ENCODE data around the gene SRRT.

The SRRT gene, protein sequence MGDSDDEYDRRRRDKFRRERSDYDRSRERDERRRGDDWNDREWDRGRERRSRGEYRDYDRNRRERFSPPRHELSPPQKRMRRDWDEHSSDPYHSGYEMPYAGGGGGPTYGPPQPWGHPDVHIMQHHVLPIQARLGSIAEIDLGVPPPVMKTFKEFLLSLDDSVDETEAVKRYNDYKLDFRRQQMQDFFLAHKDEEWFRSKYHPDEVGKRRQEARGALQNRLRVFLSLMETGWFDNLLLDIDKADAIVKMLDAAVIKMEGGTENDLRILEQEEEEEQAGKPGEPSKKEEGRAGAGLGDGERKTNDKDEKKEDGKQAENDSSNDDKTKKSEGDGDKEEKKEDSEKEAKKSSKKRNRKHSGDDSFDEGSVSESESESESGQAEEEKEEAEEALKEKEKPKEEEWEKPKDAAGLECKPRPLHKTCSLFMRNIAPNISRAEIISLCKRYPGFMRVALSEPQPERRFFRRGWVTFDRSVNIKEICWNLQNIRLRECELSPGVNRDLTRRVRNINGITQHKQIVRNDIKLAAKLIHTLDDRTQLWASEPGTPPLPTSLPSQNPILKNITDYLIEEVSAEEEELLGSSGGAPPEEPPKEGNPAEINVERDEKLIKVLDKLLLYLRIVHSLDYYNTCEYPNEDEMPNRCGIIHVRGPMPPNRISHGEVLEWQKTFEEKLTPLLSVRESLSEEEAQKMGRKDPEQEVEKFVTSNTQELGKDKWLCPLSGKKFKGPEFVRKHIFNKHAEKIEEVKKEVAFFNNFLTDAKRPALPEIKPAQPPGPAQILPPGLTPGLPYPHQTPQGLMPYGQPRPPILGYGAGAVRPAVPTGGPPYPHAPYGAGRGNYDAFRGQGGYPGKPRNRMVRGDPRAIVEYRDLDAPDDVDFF

DNA sequence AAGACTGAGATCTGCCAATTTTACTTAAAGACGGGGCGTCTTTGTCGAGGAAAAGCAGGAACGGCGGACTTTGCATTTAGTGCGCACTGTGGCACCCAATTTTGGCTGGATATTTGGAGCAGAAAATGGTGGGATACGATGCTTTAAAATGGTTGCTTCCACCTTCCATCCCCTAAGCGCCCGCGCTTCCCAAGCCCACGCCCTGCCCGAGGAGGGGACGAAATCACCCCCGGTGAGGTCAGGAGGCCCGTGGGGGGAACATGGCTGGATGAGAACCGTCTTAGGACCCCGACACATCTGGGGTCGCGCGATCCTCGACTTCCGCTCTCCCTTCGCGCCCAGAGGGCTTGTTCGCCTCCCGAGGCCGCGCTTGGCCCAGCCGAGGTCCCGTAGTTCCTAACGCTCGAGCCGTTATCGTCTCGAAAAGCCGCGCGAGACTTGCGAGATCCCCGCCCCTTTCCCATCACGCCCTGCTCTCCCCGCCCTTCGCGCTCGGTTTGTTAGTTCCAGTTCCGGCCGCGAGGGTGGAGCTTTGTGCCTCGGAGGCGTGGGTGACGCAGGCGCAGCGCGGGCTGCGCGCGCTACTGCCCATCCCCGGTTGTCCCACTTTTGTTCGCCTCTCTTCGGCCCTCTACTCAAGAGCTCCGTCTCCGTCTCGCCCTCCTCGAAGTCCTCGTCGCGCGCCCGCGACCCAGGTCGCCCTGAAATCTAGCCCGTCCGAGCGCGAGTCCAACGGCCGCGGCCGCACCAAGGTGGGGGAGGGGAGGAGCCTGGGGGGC lies at the start of gene SRRT:
Gene SRRT, plus strand, starts transcription at position 527 of the 779 bp plus-strand sequence. CDS start 488 bp downstream, outside the sequence.
- DNase-seq (ENCODE audit: low read depth in 2 of 2) = peak; percentile 95 to 98

DNA sequence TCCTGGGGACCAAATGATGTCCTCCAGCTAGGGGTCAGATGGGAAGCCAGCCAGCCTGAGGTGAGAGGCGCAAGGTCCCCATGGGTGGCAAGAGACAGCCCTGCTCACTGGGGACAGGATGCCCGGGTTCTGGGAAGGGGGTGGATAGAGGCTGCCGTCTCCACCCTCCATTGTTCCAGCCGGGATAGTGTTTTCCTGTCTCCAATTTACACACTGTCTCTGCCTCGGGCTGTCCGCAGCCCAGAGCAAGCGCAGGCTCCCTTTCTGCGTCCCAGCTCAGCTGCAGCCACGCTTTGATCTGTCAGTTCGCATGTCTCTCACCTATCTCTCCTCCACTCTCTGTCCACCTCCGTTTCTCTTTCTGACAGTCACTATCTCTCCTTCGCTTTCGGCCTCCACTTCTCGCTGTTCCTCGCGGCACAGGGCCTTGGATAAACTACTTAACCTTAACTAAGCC lies 49.7 kb upstream of the SRRT start:
- DNase-seq (ENCODE audit: low read depth in 2 of 2) = no peak

DNA sequence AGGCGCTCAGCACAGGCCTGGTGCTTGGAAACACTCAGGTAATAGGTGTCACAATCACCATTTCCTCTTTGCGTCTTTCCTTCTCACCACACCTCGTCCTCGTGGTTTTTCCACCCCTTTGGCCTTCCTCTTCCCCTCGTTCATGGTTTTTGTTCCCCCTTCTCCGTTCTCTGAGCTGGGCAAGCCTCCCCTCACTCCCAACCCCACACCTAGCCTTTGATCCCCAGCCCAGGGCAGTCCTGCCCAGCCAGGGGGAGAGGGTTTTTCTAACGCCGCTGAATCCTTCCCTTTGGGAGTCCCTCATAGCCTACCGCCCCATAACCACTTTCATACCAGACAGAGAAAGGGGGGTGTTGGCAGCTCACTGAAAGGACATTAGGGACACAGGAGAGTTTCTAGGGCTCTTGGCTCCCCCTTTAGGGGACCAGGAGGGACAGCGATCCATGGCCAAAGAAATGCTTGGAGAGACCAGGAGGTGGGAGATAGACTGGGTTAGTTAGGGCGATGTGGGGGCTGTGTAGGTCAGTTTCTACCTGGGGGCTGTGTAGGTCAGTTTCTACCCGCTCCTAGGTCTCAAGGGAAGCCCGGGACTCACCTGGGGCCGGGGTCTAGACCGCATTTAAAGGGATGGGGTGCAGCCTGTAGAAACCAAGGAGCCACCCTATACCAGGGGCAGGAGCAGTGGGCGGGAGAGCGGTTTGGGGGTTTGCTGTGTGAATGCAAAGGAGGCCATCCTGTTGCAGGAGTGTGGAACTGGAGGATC lies 49.0 kb upstream of the SRRT start:
- no peak for DNase-seq (ENCODE audit: low read depth in 2 of 2)

DNA sequence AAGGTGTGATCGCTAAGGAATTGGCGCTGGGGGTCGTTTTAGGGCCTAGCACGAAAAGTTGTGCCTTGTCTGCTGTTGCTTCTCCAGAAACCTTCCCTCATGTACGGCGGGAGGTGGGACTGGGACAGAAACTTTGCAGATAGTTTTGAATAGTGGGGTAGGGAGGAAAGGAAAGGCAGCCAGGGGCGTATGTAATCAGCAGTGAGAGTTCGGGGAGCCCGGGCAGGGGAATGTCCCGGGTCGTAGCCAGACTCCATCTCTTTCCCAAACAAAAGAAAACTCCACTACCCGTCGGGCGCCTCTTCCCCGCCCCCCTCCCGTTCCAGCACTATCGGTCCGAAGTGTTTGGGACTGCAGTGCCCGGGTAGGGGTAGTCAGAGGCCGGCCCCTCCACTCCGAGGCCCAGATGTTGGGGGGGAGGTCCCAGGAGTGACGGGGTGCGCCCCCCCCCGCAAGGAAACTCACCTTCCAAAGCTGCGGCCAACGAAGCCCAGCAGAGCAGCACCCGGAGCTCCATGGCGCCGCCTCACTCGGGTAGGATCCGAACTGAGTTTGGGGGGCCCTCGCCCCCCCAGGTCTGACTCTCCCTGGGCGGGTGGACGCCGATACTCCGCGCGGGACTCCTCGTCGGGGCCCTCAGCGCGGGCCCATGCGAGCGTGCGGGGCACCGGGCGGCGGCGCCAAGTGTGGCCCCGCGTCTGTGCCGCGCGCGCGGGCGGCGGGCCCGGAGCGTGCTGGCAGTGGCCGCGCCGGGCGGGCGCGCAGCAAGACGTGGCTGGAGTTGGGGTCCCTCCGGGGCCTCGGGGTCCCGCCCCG lies 48.2 kb upstream of the SRRT start:
- DNase-seq (ENCODE audit: low read depth in 2 of 2) = no peak

DNA sequence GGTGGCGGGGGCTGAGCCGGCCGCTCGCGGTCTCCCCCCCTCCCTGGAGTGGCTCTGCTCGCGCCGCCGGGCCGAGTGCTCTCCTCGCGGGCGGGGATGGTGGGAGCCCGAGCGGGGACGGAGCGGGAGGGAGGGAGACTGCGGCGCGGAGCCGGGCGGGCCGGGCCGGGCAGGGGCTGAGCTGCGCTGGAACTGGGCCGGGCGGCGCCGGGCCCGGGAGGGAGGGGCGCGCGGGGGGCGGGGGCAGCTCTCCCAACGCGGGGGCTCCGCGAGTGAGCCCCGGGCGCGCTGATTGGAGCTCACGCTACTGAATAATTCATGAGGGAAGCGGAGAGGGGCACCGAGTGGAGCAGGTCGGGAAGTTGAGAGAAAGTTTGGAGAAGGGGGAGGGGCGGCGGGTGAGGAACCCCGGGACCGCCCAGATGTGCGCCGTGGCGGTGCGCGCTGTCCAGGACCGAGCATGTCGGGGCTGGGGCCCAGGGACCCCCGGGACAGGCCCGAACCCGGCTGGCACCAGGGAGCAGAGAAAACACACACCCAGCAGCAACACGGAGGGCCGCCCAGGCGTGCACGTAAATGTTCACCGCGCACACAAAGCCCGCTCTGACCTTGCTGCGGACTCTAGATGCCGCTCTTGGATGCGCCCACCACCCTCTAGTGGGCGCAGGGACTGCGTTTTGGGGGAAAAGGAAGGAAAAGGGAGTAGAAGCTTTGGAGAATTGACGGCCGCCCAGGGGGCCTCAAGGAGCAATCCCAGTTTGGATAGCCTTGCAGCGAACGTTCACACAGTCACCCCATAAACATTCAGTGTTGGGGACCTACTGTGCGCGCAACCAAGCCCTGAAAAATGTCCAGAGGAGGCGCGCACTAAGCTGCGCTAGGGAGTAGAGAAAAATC lies 47.3 kb upstream of the SRRT start, which contains the start of gene EPHB4:
Gene EPHB4, minus strand, starts transcription at position 194 of the 897 bp plus-strand sequence. CDS start 493 bp downstream, outside the sequence.
- DNase-seq (ENCODE audit: low read depth in 2 of 2) = no peak

DNA sequence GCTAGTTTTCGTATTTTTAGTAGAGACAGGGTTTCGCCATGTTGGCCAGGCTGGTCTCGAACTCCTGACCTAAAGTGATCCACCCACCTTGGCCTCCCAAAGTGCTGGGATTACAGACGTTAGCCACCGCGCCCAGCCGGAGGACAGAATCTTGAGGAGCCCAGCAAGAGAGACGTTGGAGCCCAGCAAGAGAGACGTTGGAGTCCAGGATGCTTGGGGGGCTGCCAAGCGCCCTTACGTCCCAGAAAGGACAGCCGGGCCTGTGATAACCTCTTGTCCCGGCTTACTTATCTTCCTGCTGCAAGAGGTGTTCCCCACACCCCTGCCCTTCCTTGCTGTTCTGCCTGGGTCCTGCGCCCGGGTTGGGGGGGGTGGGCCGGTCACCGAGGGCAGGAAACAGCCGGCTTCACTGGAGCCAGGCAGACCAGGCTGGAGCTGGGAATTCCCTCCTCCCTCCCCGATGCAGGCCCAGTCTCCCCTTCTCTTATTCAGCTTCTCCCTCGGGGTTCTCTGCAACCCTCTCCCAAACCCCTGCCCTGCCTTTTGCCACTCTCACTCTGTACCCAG lies 45.7 kb upstream of the SRRT start:
- DNase-seq (ENCODE audit: low read depth in 2 of 2) = no peak

DNA sequence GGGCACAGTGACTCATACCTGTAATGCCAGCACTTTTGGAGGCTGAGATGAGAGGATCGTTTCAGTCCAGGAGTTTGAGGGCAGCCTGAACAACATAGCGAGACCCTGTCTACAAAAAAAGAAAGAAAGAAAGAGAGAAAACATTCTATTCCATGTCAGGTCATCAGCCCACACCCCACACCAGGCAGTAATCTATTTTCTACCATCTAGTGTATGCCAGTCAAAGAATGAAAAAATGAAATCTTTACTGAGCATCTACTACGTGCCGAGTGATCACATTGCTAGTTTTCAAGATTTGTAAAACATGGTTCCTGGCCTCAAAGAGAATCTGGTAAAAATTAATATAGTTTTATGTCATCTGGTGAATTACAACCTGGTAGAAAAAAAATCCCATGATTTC lies 44.5 kb upstream of the SRRT start:
- DNase-seq (ENCODE audit: low read depth in 2 of 2) = no peak

DNA sequence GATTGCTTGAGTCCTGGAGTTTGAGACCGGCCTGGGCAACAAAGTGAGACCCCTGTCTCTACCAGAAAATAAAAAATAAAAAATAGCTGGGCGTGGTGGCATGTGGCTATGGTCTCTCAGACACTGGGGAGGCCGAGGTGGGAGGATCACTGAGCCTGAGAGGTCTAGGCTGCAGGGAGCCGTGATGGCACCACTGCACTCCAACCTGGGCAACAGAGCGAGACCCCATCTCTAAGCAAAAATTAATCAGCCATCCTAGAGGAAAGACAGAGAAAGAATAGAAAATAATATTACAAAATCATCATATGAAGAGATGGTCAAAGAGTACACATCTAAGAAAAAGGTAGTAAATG lies 42.6 kb upstream of the SRRT start:
- DNase-seq (ENCODE audit: low read depth in 2 of 2) = no peak

DNA sequence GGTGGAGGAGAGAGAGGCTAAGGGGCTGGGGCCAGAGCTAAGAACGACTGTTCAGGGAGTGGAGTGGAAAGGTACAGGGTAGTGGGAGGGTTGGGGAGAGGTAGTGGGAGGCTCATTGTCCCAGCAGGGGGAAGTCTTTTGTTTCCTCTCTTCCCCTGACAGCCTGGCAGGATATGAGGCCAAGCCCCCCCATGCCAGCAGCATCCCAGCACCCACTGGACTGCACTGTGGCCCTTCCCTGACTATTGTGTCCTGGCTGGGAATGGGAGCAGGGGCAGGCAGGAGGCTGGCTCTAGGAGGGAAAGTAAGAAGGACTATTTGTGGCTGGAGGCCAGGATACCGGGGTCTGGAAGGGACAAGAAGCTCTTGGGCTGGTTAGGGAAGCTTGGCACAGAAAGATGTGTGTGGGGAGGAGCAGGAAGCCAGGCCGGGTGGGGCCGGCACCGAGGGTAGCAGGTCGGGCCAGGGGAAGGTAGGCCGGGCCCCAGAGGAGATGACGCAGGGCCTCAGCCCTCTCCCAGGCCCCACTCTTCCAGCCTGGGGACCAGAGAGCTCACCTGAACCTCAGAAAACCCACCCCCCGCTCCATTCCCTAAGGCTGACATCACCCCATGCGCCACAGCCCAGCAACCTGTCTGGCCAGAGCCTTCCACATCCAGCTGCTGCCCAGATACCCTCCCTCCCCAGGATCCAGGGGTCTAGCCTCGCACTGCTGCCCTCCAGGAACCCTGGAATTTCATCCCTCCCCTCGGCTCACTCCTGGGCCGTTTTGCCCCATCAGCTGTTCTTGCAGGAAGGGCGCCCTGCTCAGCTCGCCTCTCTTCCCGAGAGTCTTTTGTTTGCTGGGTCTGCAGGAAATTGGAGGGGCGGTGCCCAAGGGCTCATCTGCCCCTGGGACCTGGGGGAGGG lies 38.7 kb upstream of the SRRT start:
- no peak for DNase-seq (ENCODE audit: low read depth in 2 of 2)

DNA sequence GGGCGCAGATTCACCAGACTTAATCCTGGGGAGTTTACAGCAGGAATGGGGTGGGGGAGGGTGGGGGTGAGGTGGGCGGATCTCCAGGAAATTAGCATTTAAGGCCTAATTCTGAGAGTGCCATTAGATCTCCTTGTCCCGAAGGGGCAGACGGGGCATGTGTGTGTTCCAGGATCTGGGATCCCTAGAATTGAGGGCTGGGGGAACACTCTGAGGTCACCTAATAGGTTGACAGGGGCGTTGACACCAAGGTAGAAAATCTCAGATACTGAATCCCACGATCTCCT lies 38.1 kb upstream of the SRRT start:
- no peak for DNase-seq (ENCODE audit: low read depth in 2 of 2)

DNA sequence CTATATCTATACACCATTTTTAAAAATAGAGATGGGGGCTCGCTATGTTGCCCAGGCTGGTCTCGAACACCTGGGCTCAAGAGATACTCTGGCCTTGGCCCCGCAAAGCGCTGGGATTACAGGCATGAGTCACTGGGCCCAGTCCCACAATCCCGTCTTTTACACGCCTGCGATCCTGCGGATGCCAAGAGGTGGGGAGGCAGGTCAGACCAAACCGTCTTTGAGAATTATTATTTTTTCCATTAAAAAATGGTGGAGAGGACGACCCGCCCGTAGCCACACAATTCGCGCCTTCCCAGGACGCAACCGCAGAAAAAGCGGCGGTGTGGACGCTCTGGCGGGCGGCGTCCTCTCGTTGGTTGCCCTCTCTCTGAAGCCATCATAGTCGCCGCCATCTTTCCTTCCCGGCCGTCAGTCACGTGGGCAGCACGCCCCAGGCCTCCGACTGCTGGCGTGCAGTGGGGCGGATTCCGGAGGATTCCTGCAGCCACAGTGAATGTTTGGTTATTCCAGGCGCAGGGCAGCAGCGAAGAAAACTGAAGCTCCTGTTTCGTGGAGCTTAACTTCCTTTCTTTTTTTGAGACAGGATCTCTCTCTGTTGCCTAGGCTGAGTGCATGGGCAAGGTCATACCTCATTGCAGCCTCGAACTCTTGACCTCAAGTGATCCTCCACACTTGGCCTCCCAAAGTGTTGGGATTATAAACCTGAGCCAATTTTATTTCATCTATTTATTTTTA lies 37.6 kb upstream of the SRRT start:
- DNase-seq (ENCODE audit: low read depth in 2 of 2) = peak; percentile 72

DNA sequence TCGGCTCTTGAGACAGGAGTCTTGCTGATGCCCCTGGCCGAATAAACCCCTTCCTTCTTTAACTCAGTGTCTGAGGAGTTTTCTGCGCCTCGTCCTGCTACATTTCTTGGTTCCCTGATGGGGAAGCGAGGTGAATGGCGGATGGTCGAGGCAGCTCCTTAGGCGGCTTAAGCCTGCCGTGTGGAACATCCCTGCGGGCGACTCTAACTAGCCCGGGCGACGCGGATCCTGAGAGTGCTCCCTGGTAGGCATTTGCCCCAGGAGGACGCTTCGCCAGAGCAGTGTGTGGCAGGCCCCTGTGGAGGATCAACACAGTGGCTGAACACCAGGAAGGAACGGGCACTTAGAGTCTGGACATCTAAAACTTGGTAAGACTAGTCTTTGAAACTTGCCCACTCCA lies 35.5 kb upstream of the SRRT start:
- DNase-seq (ENCODE audit: low read depth in 2 of 2) = no peak

DNA sequence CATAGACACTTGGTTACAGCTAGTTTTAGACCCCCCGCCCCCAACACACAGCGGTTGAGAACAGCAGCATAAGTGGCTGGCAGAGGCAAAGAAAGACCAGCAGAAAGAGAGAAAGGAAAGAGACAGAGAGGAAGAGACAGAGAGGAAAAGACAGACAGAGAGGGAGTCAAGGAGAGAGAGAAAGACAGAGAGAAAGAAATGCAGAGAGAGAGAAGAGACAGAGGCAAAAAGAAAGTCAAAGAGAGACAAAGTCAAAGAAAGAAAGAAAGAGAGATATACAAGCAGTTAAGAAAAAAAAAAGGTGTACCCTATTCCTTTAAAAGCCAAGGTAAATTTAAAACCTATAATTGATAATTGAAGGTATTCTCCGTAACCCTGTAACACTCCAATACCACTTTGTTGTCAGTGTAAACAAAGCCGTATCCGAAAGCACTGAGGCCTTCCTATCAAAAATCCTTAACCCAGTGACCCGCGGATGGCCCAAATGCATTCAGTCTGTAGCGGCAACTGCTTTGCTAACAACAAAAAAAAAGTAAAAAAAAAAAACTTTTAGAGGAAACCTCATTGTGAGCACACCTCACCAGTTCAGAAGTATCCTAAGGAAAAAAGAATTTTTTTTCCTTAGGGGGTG lies 34.3 kb upstream of the SRRT start:
- DNase-seq (ENCODE audit: low read depth in 2 of 2) = no peak

DNA sequence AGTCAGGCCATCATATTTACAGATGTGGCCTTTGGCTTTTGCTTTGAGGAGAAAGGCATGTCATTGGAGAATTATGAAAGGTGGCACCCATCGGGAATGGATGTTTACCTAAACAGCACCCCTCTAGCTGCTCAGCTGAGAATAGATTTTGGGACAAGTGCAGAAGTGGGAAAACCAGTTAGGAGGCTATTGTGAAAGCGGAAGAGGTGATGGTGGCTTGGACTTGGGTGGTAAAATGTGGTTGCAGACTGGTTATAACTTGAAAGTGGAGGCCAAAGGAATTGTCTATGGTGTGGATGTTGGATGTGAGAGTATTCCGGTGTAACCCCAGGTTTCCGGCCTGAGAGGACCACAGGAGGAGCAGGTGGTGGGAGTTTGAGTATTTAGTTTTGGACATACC lies 27.5 kb upstream of the SRRT start:
- no peak for DNase-seq (ENCODE audit: low read depth in 2 of 2)

DNA sequence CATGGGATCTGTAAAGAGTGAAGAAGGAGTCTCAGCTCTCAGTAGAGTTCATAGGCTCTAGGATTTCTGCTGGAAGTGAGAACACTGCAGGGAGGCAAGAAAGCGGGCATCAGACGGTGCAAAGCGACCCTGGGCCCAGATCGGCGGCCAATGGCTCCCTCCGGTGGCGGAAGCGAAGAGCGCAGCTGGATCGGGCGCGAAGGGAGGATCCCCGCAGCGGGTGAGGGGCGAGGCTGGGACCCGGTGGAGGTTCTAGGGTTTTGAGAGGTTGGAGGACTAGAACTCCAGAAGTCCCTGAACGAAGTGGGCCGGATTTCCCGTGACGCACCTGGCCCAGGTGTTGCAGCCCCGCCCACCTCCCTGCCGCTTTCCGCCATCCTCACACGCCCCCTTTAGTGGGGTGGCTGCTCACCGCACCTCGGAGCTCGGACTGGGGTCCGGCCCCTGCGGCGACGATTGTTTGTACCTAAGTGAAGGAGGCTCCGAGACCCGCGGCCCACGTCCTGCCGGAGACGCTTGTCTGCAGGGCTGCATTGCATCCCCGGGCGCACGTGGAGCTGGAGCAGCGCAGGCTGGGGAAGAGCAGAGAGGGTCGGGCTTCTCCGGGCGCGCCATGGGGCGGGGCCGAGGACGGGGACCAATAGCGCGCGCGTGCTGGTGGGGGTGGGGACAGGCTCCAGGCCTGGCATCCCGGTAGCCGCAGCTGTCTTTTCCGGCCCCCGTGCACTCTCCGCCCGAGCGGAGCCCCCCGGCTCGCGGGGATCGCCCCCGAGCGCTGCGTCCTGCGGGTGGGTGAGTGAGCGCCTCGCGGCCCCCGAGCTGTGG lies 22.6 kb upstream of the SRRT start, which contains the start of gene SLC12A9:
Gene SLC12A9, plus strand, starts transcription at position 666 of the 825 bp plus-strand sequence. CDS start 1,485 bp downstream, outside the sequence.
- DNase-seq (ENCODE audit: low read depth in 2 of 2) = peak; percentile 71 to 85

Data from stimulated activated CD4-positive, alpha-beta T cell treated with anti-CD3 and anti-CD28 coated beads, Interleukin-1b, Interleukin-23, amount 100 ng/mL, for 4 hours (primary cell).